ENCODE measurements around the gene KIRREL3.

DNA sequence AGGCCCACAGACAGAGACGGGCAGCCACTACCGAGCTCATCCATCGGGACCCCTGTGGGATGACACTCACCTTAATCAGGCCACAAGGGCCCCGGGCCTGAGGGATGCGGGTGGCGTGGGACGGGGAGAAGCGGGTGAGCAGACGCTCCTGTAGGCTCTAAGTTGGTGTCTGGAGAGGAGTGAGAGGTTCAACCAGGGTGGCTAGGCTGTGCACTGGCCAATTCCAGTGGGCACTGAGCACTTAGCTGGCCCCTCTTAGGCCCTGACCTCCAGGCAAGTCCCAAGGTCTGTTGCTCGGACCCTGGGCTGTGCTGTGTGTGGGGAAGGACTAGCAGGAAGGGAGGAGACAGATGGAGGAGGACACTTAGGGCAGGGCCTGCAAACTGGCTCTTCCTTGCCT lies 505.7 kb downstream of the KIRREL3 start:
- TF ChIP-seq EZH2 (IDR thresholded peaks at IDR 0.05): no peak
- no peak for TF ChIP-seq POLR2AphosphoS5 (IDR thresholded peaks at IDR 0.05; ENCODE audit: borderline replicate concordance, low read depth, low read length)

Data from SK-N-MC (cell line).